ENCODE results near the gene FDXACB1. TPM values are rescaled to one million over a fixed set of nuclear protein-coding genes. Genes with fewer than 3 reads are reported as not detected.

FDXACB1 gene
- total RNA-seq, 1 donor from 2014 or later = 4.3 TPM

- intact Hi-C loops (cut with micrococcal nuclease) = no loop called here
Observed at GRCh38 chr11:111845276-111846028, 33.5 kb downstream of the FDXACB1 start.

GRCh38 chr11:111843661-111844060 is 35.3 kb downstream of the FDXACB1 start:
- intact Hi-C loops (cut with micrococcal nuclease) = no loop called here

- intact Hi-C loops (cut with micrococcal nuclease) = loop anchor here (1.0 kb wide), 7 partner anchors 30 to 387 kb away; partner anchors contain the start of genes ALG9, PPP2R1B and SIK2
Observed at GRCh38 chr11:111841370-111842053, 37.5 kb downstream of the FDXACB1 start.

GRCh38 chr11:111840143-111840542 is 38.8 kb downstream of the FDXACB1 start:
- intact Hi-C loops (cut with micrococcal nuclease) = no loop called here

GRCh38 chr11:111838054-111838453 is 40.9 kb downstream of the FDXACB1 start:
- intact Hi-C loops (cut with micrococcal nuclease) = no loop called here

GRCh38 chr11:111837366-111837891 is 41.5 kb downstream of the FDXACB1 start:
- intact Hi-C loops (cut with micrococcal nuclease) = no loop called here

- intact Hi-C loops (cut with micrococcal nuclease) = no loop called here
Observed at GRCh38 chr11:111836721-111837120, 42.2 kb downstream of the FDXACB1 start.

GRCh38 chr11:111836162-111836561 is 42.8 kb downstream of the FDXACB1 start:
- intact Hi-C loops (cut with micrococcal nuclease) = no loop called here

- intact Hi-C loops (cut with micrococcal nuclease) = no loop called here
Observed at GRCh38 chr11:111835665-111836064, 43.3 kb downstream of the FDXACB1 start.

- intact Hi-C loops (cut with micrococcal nuclease) = no loop called here
Observed at GRCh38 chr11:111834432-111835163, 44.4 kb downstream of the FDXACB1 start.

GRCh38 chr11:111833524-111833923 is 45.4 kb downstream of the FDXACB1 start:
- intact Hi-C loops (cut with micrococcal nuclease) = no loop called here

- intact Hi-C loops (cut with micrococcal nuclease) = no loop called here
Observed at GRCh38 chr11:111829185-111829968, 49.6 kb downstream of the FDXACB1 start.

GRCh38 chr11:111826322-111826950 is 52.5 kb downstream of the FDXACB1 start:
- intact Hi-C loops (cut with micrococcal nuclease) = no loop called here

Other genes with a start within 250 kb of the FDXACB1 start
- 49.3 and 60.7 TPM in 2 replicates for gene PPP2R1B, start 112.8 kb downstream of the FDXACB1 start, total RNA-seq
- 24.6 and 25.5 TPM in 2 replicates for gene ALG9, start 7.6 kb downstream of the FDXACB1 start, total RNA-seq
- 11.5 and 12.0 TPM in 2 replicates for gene CFAP68, start 376 bp upstream of the FDXACB1 start, total RNA-seq
- 0.76 TPM in 1 of 2 replicates, not detected in the other for gene CRYAB, start 32.6 kb upstream of the FDXACB1 start, total RNA-seq
- not detected in 2 replicates for gene HSPB2, start 33.6 kb upstream of the FDXACB1 start, total RNA-seq
- gene C11orf52, start 39.7 kb upstream of the FDXACB1 start, total RNA-seq = not detected in 2 replicates
- 6.5 and 7.7 TPM in 2 replicates for gene DIXDC1, start 58.2 kb upstream of the FDXACB1 start, total RNA-seq
- gene DLAT, start 146.2 kb upstream of the FDXACB1 start, total RNA-seq = 31.1 and 31.7 TPM in 2 replicates
- not detected in 2 replicates for gene PIH1D2, start 194.9 kb upstream of the FDXACB1 start, total RNA-seq
- gene NKAPD1, start 195.1 kb upstream of the FDXACB1 start, total RNA-seq = 20.6 and 22.5 TPM in 2 replicates
- 52.0 and 60.2 TPM in 2 replicates for gene TIMM8B, start 207.6 kb upstream of the FDXACB1 start, total RNA-seq
- 84.0 and 86.2 TPM in 2 replicates for gene SDHD, start 207.7 kb upstream of the FDXACB1 start, total RNA-seq